HL-60 (cell line): ENCODE data around the gene SLC35F6.

Source experiments
- DNase-seq, 2 experiments: peaks; one replicate each; pipeline ENCODE4 v3.0.0-alpha.2; 2010 to 2020; ENCODE audit warnings: low read depth in 1 of 2, low spot score in 1 of 2
- H3K27ac ChIP-seq: fragments of 250-450 bp; sonication (Bioruptor Pico); replicated peaks from 2 replicates; pipeline ENCODE4 v1.5.1; 2020; ENCODE audit warnings: mild to moderate bottlenecking, moderate library complexity
- H3K27me3 ChIP-seq: fragments of 250-450 bp; sonication (Bioruptor Pico); 2 replicates; pipeline ENCODE4 v1.5.1; 2021; ENCODE audit warnings: mild to moderate bottlenecking, moderate library complexity; ENCODE audit not compliant: insufficient read depth, poor library complexity, severe bottlenecking
- H3K4me3 ChIP-seq: replicated peaks from 2 replicates; pipeline ENCODE4 v1.5.1; 2011; ENCODE audit warnings: mild to moderate bottlenecking, control low read depth, low read length; ENCODE audit not compliant: insufficient read depth
- GABPA ChIP-seq: IDR thresholded peaks from 2 replicates; pipeline ENCODE4 v1.6.1; 2012; ENCODE audit warnings: low read depth
- POLR2AphosphoS5 ChIP-seq: IDR thresholded peaks from 2 replicates; pipeline ENCODE4 v1.6.1; 2012; ENCODE audit warnings: low read depth
- SPI1 ChIP-seq: IDR thresholded peaks from 2 replicates; pipeline ENCODE4 v1.6.1; 2012; ENCODE audit warnings: low read depth, mild to moderate bottlenecking, borderline replicate concordance
- TF ChIP-seq, protein P1 (sequence below): IDR thresholded peaks from 2 replicates; pipeline ENCODE4 v1.6.1; 2012; ENCODE audit warnings: low read depth; ENCODE audit not compliant: insufficient replicate concordance
- TF ChIP-seq, protein P2 (sequence below): IDR thresholded peaks from one replicate; pipeline ENCODE4 v1.5.1; 2011; ENCODE audit warnings: low read length, control low read depth, inconsistent platforms; ENCODE audit not compliant: insufficient read depth

The SLC35F6 gene

DNA sequence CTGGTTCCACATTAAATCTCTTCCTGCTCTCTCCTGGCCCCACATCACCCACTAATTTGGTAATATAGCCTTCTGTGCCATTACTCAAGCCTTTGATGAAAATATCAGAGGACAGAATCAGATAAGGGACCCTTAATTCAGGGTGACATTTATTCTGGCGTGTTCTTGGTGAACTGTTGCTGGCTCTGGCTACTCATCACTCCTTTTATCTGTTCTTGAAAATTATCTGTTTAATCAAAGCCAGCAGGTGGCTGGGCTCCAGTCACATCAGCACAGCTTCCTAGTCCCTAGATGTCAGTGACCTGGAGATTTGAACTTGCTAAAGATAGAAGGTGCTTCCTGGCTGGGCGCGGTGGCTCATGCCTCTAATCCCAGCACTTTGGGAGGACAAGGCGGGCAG lies 26.9 kb upstream of the SLC35F6 start:
- TF ChIP-seq, protein P1, sequence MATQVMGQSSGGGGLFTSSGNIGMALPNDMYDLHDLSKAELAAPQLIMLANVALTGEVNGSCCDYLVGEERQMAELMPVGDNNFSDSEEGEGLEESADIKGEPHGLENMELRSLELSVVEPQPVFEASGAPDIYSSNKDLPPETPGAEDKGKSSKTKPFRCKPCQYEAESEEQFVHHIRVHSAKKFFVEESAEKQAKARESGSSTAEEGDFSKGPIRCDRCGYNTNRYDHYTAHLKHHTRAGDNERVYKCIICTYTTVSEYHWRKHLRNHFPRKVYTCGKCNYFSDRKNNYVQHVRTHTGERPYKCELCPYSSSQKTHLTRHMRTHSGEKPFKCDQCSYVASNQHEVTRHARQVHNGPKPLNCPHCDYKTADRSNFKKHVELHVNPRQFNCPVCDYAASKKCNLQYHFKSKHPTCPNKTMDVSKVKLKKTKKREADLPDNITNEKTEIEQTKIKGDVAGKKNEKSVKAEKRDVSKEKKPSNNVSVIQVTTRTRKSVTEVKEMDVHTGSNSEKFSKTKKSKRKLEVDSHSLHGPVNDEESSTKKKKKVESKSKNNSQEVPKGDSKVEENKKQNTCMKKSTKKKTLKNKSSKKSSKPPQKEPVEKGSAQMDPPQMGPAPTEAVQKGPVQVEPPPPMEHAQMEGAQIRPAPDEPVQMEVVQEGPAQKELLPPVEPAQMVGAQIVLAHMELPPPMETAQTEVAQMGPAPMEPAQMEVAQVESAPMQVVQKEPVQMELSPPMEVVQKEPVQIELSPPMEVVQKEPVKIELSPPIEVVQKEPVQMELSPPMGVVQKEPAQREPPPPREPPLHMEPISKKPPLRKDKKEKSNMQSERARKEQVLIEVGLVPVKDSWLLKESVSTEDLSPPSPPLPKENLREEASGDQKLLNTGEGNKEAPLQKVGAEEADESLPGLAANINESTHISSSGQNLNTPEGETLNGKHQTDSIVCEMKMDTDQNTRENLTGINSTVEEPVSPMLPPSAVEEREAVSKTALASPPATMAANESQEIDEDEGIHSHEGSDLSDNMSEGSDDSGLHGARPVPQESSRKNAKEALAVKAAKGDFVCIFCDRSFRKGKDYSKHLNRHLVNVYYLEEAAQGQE: no peak
- no peak for TF ChIP-seq GABPA
- TF ChIP-seq, protein P2, sequence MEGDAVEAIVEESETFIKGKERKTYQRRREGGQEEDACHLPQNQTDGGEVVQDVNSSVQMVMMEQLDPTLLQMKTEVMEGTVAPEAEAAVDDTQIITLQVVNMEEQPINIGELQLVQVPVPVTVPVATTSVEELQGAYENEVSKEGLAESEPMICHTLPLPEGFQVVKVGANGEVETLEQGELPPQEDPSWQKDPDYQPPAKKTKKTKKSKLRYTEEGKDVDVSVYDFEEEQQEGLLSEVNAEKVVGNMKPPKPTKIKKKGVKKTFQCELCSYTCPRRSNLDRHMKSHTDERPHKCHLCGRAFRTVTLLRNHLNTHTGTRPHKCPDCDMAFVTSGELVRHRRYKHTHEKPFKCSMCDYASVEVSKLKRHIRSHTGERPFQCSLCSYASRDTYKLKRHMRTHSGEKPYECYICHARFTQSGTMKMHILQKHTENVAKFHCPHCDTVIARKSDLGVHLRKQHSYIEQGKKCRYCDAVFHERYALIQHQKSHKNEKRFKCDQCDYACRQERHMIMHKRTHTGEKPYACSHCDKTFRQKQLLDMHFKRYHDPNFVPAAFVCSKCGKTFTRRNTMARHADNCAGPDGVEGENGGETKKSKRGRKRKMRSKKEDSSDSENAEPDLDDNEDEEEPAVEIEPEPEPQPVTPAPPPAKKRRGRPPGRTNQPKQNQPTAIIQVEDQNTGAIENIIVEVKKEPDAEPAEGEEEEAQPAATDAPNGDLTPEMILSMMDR: no peak
- no peak for TF ChIP-seq POLR2AphosphoS5
- no peak for TF ChIP-seq SPI1
- H3K27ac ChIP-seq: no peak overlapping the region

DNA sequence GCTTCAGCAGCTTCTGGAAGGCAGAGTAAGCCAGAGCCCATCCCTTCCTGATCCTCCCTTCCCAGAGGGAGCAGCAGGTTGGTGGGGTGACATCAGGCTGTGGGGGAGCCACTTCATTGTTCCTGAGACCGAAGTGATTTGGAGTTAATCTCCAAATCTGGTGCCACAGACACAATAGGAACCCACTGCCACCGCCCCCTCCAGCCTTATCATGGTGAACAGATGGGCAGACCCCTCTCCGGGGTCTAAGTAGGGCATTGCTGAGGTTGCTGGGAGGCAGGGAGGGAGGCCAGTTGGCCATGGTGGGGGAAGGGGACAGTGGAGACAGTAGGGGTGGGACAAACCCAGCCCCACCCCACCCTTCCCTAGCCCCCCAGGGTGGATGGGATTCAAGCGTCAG lies 25.6 kb upstream of the SLC35F6 start:
- Histone ChIP-seq H3K27ac (no peak overlapping the region), H3K4me3 (no peak overlapping the region), H3K27me3 (peaks cover 9% of the 10 kb centered on the region)
- no peak for DNase-seq
- TF ChIP-seq, protein P1: no peak
- TF ChIP-seq, protein P2: no peak
- TF ChIP-seq GABPA: no peak
- TF ChIP-seq POLR2AphosphoS5: no peak
- TF ChIP-seq SPI1: no peak

More for the DNA sequence above, 26.9 kb upstream of the SLC35F6 start:
- DNase-seq: no peak
- H3K4me3 ChIP-seq: no peak overlapping the region
- peaks cover 12% of the 10 kb centered on the region for H3K27me3 ChIP-seq

DNA sequence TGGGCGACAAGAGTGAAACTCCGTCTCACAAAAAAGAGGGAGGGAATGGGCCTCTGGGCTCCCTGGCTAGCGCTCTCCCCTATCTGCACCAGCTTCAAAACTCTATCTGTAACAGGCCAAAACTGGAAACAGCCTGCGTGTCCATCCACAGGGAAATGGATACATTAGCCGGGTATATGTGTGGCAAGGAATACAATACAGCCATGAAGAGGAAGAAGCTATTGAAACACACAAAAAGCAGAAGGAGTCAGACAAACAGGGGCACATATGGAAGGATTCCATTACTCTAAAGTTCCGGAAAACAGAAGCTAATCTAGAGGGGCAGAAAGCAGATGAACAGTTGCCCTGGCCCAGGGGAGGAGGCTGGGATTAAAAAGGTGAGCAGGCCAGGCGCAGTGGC lies 24.6 kb upstream of the SLC35F6 start:
- no peak overlapping the region for H3K27ac ChIP-seq
- H3K4me3 ChIP-seq: no peak overlapping the region
- DNase-seq: no peak
- no peak for TF ChIP-seq GABPA
- TF ChIP-seq SPI1: no peak
- TF ChIP-seq, protein P1: no peak
- no peak for TF ChIP-seq POLR2AphosphoS5
- TF ChIP-seq, protein P2: no peak
- peaks cover 9% of the 10 kb centered on the region for H3K27me3 ChIP-seq
